Activated naive CD4-positive, alpha-beta T cell treated with anti-CD3 and anti-CD28 coated beads, Interleukin-2, amount 50 U/mL, for 72 hours (primary cell): ENCODE data around the gene NEURL1. TPM values are rescaled to one million over a fixed set of nuclear protein-coding genes. Genes with fewer than 3 reads are reported as not detected.

Experiments
- ATAC-seq, 2 donors: fragments of 150-1000 bp; cut with Tn5 transposase; 2 replicates each; pipeline ENCODE4 v1.10.0; 2021; ENCODE audit warnings: mild to moderate bottlenecking in 2 of 2, moderate library complexity in 2 of 2
- DNase-seq, 2 donors: peaks; one replicate each; pipeline ENCODE4 v3.0.0; 2021 to 2022; ENCODE audit warnings: low spot score in 2 of 2
- H3K27ac Mint-ChIP-seq, 2 donors: one replicate each; pipeline ENCODE4 v1.8.0; 2022; ENCODE audit warnings: mild to moderate bottlenecking in 2 of 2, mixed read lengths in 2 of 2
- H3K36me3 Mint-ChIP-seq, 2 donors: one replicate each; pipeline ENCODE4 v1.8.0; 2022; ENCODE audit warnings: mixed read lengths in 2 of 2
- H3K9me3 Mint-ChIP-seq, 2 donors: one replicate each; pipeline ENCODE4 v1.8.0; 2022; ENCODE audit warnings: mixed read lengths in 2 of 2
- total RNA-seq, 2 donors: library from RNA; stranded (reverse); gene quantifications; one replicate each; pipeline ENCODE4 v1.2.3, GENCODE V29; 2022

Gene NEURL1
- total RNA-seq, 2 donors from 2014 or later = 0.87 to 2.4 TPM

DNA sequence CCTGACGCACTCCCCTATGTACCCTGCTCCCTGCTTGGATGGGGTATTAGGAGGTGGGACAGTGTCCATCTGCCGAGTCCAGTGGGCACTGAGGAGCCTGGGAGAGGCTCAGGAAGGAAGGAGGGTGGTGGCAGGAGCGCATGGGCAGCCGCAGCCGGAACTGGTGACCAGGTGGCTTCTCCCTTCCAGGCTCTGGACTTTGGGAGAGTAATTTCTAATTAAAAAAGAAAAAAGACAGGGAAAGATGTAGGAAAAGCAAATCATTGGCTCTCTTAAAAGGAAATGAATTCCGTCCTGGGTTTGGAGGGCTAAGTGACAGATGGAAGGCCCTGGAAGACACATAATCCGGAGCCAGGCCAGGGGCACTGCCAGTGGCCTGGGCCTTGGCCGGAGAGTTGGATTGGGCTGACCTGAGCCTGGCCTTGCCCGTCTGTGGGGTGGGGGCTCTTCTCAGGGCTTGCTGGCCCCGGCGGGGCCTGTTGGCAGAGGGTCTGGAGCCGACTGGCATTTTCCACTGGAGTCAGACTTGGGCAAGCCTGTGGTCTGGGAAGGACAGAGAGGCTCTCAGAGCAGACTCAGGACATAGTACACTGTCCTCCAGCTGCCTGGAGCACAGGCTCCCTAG, 63.0 kb downstream of the NEURL1 start:
- no peak overlapping the region for H3K27ac Mint-ChIP-seq
- no peak for DNase-seq

GRCh38 chr10:103557455-103557854, 64.0 kb downstream of the NEURL1 start:
- no peak overlapping the region for H3K27ac Mint-ChIP-seq
- DNase-seq (no peak), ATAC-seq (no peak)
- H3K9me3 Mint-ChIP-seq = no peaks in the 10 kb centered on the region
- no peaks in the 10 kb centered on the region for H3K36me3 Mint-ChIP-seq

More for the DNA sequence above, 63.0 kb downstream of the NEURL1 start:
- no peak for ATAC-seq
- no peaks in the 10 kb centered on the region for H3K36me3 Mint-ChIP-seq
- H3K9me3 Mint-ChIP-seq = no peaks in the 10 kb centered on the region

- Mint-ChIP-seq H3K9me3 (no peaks in the 10 kb centered on the region), H3K36me3 (no peaks in the 10 kb centered on the region), H3K27ac (no peak overlapping the region)
- ATAC-seq (no peak), DNase-seq (no peak)
Measured at GRCh38 chr10:103558911-103559310, 65.4 kb downstream of the NEURL1 start.

DNA sequence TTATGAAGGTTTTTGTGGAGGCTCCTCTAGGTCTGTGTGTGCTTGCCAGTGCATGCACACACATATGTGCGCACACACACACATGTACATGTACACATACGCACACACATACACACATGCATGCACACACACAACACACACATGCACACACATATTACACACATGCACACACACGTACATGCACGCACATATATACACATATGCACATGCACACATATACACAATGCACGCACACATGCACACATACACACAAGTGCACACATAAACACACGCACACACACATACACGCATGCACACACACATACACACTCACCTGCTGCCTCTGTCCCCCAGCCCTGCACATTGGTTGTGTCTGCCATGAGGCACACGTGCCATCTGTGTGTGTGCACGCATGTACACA, 66.3 kb downstream of the NEURL1 start:
- ATAC-seq = no peak
- no peaks in the 10 kb centered on the region for H3K36me3 Mint-ChIP-seq
- DNase-seq = no peak
- no peak overlapping the region for H3K27ac Mint-ChIP-seq
- H3K9me3 Mint-ChIP-seq = no peaks in the 10 kb centered on the region

DNA sequence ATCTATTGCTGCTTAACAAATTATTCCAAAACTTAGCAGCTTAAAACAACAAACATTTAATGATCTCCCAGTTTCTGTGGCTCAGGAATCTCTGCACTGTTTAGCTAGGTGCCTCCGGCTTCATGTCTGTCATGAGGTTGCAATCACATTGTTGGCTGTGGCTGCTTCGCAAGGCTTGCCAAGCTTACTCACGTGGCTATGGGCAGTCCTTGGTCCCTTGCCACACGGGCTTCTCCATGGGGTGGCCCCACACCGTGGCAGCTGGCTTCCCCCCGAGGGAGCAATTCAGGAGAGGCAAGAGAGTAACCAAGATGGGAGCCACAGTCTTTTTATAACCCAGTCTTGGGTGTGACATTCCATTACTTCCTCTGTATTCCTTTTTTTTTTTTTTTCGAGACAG, 67.4 kb downstream of the NEURL1 start:
- ATAC-seq = no peak
- Mint-ChIP-seq H3K27ac (no peak overlapping the region), H3K9me3 (no peaks in the 10 kb centered on the region), H3K36me3 (no peaks in the 10 kb centered on the region)
- DNase-seq = no peak

DNA sequence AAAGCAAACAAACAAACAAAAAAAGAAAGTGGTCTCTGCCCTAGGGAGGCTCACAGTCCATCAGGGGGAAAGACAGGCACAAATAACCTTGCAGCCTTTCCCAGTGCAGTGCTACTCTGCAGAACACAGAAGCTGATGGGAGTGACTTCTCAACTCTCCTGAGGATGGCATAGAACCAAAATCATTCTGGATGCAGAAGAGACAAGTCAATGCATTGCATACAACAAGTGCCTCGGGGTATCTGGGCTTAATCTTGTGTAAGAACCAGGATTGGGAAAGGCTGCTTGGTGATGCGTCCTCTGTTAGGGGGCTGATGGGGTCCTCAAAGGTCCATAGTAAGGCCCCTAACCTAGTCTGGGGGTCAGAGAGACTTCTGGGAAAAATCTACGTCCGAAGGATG, 68.9 kb downstream of the NEURL1 start:
- ATAC-seq = no peak
- Mint-ChIP-seq H3K9me3 (no peaks in the 10 kb centered on the region), H3K36me3 (no peaks in the 10 kb centered on the region), H3K27ac (no peak overlapping the region)
- DNase-seq = no peak

DNA sequence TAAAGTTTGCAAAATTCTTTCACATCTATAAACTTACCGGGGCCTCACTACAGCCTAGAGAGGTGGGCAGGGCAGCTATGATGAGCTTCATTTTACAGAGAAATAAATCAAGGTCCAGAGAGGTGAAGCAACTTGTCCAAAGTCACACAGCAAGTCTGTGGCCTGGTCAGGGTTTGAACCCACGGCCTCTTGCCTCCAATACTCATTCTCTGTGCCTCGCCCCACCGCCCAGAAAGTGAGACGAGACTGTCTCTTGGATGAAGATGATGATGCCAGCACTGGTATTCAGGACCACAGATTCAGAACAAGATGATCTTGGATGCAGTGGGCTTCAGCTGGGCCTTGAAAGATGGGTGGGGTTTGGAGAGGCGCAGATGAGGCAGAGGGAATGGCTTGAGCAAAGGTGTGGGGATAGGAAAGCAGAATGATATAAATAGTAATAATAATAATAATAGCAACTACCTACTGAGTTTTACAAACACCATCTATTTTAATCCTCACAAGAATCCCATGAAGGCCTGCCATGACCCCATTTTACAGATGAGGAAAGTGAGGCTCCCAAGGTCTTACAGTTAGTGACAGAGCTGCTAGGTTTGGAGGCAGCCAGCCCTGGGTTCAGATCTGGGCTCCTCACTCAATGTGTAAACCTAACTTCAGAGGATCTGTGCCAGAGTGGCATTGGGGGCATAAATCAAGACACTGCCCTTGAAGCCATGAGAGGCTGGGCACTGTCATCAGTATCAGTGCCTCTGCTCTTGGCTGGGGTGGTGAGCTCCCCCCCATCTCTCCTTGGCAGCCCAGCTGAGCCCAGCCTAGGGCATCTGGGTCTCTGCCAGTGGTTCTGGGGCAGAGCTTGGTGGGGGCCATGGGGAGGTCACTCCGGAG, 70.0 kb downstream of the NEURL1 start:
- no peak for DNase-seq
- no peaks in the 10 kb centered on the region for H3K36me3 Mint-ChIP-seq
- H3K27ac Mint-ChIP-seq = no peak overlapping the region
- no peaks in the 10 kb centered on the region for H3K9me3 Mint-ChIP-seq
- ATAC-seq = no peak

DNA sequence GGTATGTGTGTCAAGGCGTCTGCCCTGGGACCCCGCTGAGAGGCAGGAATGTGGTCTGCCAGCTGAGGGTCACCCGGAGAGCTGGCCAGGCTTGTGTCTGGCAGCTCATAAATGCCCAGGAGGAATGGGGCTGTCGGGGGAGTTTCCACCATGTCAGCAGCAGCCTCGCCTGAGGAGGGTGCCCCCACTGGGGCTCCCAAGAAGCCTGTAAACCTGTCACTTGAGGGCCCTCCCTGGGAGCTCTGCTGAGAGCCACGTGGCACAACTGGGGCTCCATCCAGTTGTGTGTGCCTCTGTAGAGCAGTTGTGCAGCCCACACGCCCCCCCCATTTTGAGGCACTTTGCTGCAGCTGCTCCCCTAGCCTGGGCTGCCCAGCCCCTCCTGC, 70.6 kb downstream of the NEURL1 start:
- DNase-seq (no peak), ATAC-seq (no peak)
- Mint-ChIP-seq H3K27ac (no peak overlapping the region), H3K36me3 (no peaks in the 10 kb centered on the region), H3K9me3 (no peaks in the 10 kb centered on the region)

DNA sequence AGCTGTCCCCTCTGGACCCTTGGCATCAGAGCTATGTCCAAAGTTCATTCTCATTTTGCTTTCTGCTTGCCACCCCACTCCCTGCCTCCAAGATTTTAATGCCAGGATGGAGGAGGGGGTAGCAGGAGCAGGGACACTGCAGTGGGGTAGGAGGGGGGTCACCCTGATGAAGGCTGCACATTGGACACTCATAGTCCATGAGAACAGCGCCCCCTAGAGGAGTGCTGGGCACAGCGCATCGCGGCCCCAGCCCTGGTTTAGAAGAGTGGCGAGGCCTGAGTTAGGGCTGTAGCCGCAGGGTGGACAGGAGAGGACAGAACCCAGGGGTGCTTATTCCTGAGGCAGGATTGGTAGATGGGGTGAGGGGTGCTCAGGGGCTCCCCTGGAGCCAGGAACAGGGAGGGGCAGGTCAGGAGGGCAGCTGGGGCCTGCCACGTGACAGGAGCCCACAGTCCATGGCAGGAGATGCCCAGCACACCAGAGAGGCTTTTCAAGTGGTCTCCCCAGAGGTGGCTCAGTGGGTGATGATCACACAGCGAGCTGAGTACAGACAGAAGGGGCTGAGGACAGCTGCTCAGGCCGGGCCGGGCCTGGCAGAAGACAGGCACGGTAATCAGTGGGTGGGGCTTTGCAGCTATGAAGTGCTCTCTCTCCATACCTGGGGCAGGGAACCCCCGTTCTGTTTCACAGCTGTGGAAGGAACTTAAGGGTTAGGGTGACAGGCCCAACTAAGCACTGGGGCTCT, 71.4 kb downstream of the NEURL1 start:
- DNase-seq (peak in 1 of 2 donors; percentile 78), ATAC-seq (peak; percentile 49 to 80)
- Mint-ChIP-seq H3K36me3 (no peaks in the 10 kb centered on the region), H3K9me3 (no peaks in the 10 kb centered on the region), H3K27ac (peak overlapping the region in 1 of 2 donors; percentile 67)

DNA sequence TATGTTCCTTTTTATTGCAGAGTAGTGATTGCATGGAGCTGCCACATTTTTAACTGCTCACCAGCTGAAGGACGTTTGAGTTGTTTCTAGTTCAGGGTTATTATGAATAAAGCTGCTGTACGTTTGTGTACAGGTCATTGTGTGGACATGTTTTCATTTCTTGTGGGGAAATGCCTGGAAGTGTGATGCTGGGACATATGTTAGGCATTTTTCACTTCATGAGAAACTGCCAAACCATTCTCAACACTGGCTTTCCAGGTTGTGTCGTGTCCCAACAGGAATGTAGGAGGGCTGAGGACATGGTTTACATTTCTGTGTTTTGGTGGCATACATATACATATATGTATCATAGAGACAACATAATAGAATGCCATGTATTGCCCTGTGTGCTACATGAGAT, 73.0 kb downstream of the NEURL1 start:
- H3K36me3 Mint-ChIP-seq = no peaks in the 10 kb centered on the region

DNA sequence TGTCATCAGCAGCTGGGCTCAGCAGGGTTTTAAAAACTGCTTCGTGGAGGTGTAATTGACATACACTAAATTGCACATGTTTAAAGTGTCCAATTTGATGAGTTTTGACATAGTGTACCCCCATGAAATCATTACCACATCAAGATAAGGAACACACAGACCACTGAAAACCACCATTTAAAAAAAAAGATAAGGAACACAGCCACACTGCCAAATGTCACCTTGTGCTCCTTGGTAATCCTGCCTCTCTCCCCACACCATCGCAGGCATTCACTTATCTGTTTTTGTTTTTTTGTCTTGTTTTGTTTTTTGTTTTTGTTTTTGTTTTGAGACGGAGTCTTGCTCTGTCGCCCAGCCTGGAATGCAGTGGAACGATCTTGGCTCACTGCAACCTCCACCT, 75.0 kb downstream of the NEURL1 start:
- no peak for DNase-seq
- H3K27ac Mint-ChIP-seq = no peak overlapping the region
- no peak for ATAC-seq
- no peaks in the 10 kb centered on the region for H3K9me3 Mint-ChIP-seq
- no peaks in the 10 kb centered on the region for H3K36me3 Mint-ChIP-seq

More for the DNA sequence above, 73.0 kb downstream of the NEURL1 start:
- Mint-ChIP-seq H3K9me3 (no peaks in the 10 kb centered on the region), H3K27ac (no peak overlapping the region)
- no peak for DNase-seq
- no peak for ATAC-seq

- no peaks in the 10 kb centered on the region for H3K9me3 Mint-ChIP-seq
- H3K36me3 Mint-ChIP-seq = no peaks in the 10 kb centered on the region
- DNase-seq = no peak
- ATAC-seq = no peak
- H3K27ac Mint-ChIP-seq = no peak overlapping the region
Measured at GRCh38 chr10:103569896-103570295, 76.4 kb downstream of the NEURL1 start.

- H3K27ac Mint-ChIP-seq = no peak overlapping the region
- DNase-seq = no peak
- ATAC-seq = no peak
- no peaks in the 10 kb centered on the region for H3K9me3 Mint-ChIP-seq
- no peaks in the 10 kb centered on the region for H3K36me3 Mint-ChIP-seq
Measured at GRCh38 chr10:103570844-103571655, 77.5 kb downstream of the NEURL1 start.

GRCh38 chr10:103571656-103571975, 78.1 kb downstream of the NEURL1 start:
- no peaks in the 10 kb centered on the region for H3K9me3 Mint-ChIP-seq
- no peak overlapping the region for H3K27ac Mint-ChIP-seq
- no peak for DNase-seq
- ATAC-seq = no peak
- no peaks in the 10 kb centered on the region for H3K36me3 Mint-ChIP-seq

GRCh38 chr10:103572347-103573204, 79.1 kb downstream of the NEURL1 start:
- H3K36me3 Mint-ChIP-seq = no peaks in the 10 kb centered on the region
- no peaks in the 10 kb centered on the region for H3K9me3 Mint-ChIP-seq
- ATAC-seq (no peak), DNase-seq (no peak)
- H3K27ac Mint-ChIP-seq = no peak overlapping the region

- DNase-seq (no peak), ATAC-seq (no peak)
- Mint-ChIP-seq H3K36me3 (no peaks in the 10 kb centered on the region), H3K27ac (no peak overlapping the region), H3K9me3 (no peaks in the 10 kb centered on the region)
Measured at GRCh38 chr10:103573205-103573487, 79.6 kb downstream of the NEURL1 start.
